GM19239 (cell line): ENCODE data around the gene METTL26.

Experiments
- DNase-seq: peaks from one replicate; pipeline ENCODE4 v3.0.0; 2011; ENCODE audit warnings: low spot score; ENCODE audit not compliant: insufficient read length
- FAIRE-seq: peaks from 2 replicates; lab custom pipeline; 2011; peaks lifted over from hg19 to GRCh38; lab: Jason Lieb, UNC

Gene METTL26

GRCh38 chr16:660459-661183 lies 24.5 kb upstream of the METTL26 start:
- peak; percentile 40 for FAIRE-seq

GRCh38 chr16:660132-660458 lies 24.0 kb upstream of the METTL26 start:
- DNase-seq (no peak), FAIRE-seq (no peak)

More at GRCh38 chr16:660459-661183, 24.5 kb upstream of the METTL26 start:
- DNase-seq: peak; percentile 98

GRCh38 chr16:659618-660017 lies 23.5 kb upstream of the METTL26 start:
- FAIRE-seq (no peak), DNase-seq (no peak)

- DNase-seq: no peak
- FAIRE-seq: no peak
Measured at GRCh38 chr16:658679-659571, 22.8 kb upstream of the METTL26 start.

GRCh38 chr16:657487-657886 lies 21.4 kb upstream of the METTL26 start:
- no peak for FAIRE-seq
- no peak for DNase-seq

GRCh38 chr16:654034-654433 lies 17.9 kb upstream of the METTL26 start:
- DNase-seq (no peak), FAIRE-seq (no peak)

GRCh38 chr16:652454-653305 lies 16.6 kb upstream of the METTL26 start:
- DNase-seq: no peak
- FAIRE-seq: no peak

- no peak for FAIRE-seq
- DNase-seq: no peak
Measured at GRCh38 chr16:651844-652243, 15.7 kb upstream of the METTL26 start.

GRCh38 chr16:649631-650030 lies 13.5 kb upstream of the METTL26 start:
- peak; percentile 65 for DNase-seq
- FAIRE-seq: no peak

- FAIRE-seq (peak; percentile 92), DNase-seq (peak; percentile 100)
Measured at GRCh38 chr16:648781-649589, 12.9 kb upstream of the METTL26 start, which contains the start of gene WDR90. Gene WDR90, plus strand, starts transcription at chr16:649365. Its CDS starts 52 bp downstream, at chr16:649417.

- FAIRE-seq (peak; percentile 86), DNase-seq (peak; percentile 81)
Measured at GRCh38 chr16:648071-648780, 12.1 kb upstream of the METTL26 start.

- no peak for FAIRE-seq
- DNase-seq: no peak
Measured at GRCh38 chr16:647173-647902, 11.2 kb upstream of the METTL26 start.

- FAIRE-seq: no peak
- no peak for DNase-seq
Measured at GRCh38 chr16:646679-647172, 10.6 kb upstream of the METTL26 start.

- no peak for DNase-seq
- no peak for FAIRE-seq
Measured at GRCh38 chr16:645852-646678, 10.0 kb upstream of the METTL26 start.

- no peak for FAIRE-seq
- no peak for DNase-seq
Measured at GRCh38 chr16:644556-644955, 8.5 kb upstream of the METTL26 start.

GRCh38 chr16:643050-643368 lies 6.9 kb upstream of the METTL26 start:
- DNase-seq (no peak), FAIRE-seq (no peak)

- FAIRE-seq: peak; percentile 48
- DNase-seq: peak; percentile 69
Measured at GRCh38 chr16:642189-643049, 6.3 kb upstream of the METTL26 start.
